HG03439 (cell line): ENCODE measurements around the gene CRYBG1.
A peak's percentile ranks its signal among the peaks of the same experiment; 100 is the strongest.

Experiments
- ATAC-seq: cut with Tn5 transposase; IDR thresholded peaks from one replicate; pipeline ENCODE4 v1.9.1; 2021; ENCODE audit warnings: mild to moderate bottlenecking, moderate library complexity; ENCODE audit not compliant: unreplicated experiment

CRYBG1 gene, protein sequence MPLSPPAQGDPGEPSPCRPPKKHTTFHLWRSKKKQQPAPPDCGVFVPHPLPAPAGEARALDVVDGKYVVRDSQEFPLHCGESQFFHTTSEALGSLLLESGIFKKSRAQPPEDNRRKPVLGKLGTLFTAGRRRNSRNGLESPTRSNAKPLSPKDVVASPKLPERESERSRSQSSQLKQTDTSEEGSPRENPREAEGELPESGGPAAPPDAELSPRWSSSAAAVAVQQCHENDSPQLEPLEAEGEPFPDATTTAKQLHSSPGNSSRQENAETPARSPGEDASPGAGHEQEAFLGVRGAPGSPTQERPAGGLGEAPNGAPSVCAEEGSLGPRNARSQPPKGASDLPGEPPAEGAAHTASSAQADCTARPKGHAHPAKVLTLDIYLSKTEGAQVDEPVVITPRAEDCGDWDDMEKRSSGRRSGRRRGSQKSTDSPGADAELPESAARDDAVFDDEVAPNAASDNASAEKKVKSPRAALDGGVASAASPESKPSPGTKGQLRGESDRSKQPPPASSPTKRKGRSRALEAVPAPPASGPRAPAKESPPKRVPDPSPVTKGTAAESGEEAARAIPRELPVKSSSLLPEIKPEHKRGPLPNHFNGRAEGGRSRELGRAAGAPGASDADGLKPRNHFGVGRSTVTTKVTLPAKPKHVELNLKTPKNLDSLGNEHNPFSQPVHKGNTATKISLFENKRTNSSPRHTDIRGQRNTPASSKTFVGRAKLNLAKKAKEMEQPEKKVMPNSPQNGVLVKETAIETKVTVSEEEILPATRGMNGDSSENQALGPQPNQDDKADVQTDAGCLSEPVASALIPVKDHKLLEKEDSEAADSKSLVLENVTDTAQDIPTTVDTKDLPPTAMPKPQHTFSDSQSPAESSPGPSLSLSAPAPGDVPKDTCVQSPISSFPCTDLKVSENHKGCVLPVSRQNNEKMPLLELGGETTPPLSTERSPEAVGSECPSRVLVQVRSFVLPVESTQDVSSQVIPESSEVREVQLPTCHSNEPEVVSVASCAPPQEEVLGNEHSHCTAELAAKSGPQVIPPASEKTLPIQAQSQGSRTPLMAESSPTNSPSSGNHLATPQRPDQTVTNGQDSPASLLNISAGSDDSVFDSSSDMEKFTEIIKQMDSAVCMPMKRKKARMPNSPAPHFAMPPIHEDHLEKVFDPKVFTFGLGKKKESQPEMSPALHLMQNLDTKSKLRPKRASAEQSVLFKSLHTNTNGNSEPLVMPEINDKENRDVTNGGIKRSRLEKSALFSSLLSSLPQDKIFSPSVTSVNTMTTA (N-terminal part only)

GRCh38 chr6:106360410-106360988, at the start of gene CRYBG1:
TSS of gene CRYBG1 (plus strand) at chr6:106360717. CDS start at chr6:106360909, 192 bp downstream.
- peak; percentile 64 for ATAC-seq

GRCh38 chr6:106315765-106316374, 44.6 kb upstream of the CRYBG1 start:
- no peak for ATAC-seq

DNA sequence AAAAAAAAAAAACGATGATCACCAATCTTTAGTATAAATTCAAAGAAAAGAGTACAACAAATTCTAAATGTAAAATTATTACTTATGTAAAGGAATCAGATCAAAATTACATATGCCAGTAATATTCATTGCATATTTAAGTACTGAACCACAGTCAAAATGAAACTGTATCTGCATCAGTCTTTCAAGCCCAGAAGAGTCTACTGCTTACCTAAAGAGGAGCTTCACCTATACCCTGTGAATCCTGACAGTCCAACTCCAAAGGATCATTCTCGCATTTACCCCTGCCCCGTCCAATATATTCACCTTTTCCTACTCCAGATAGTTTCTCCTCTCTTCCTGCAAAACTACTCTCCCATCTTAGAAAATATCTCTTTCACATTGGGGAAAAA, 44.1 kb upstream of the CRYBG1 start:
- ATAC-seq, result no peak

DNA sequence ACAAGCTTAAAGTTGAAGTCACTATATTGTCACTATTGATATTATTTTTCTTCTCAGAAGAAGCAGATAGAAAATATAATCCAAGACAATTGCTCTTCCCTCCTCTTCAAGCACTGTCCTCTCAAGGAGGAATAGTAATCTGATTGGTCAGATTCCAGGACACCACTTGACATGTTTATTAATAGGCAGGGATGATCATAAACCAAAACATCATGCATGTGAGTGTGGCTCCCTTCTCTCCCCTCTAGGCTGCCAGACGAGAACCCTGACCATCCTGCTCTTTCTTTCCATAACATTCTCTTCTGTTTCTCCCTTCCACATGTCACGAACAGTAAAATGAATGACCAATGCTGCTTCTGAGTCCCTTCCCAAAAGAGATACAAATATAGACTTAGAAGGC, 42.5 kb upstream of the CRYBG1 start:
- ATAC-seq, result no peak

- ATAC-seq, result no peak
Measured at GRCh38 chr6:106318851-106319250, 41.7 kb upstream of the CRYBG1 start.

- no peak for ATAC-seq
Measured at GRCh38 chr6:106321940-106322339, 38.6 kb upstream of the CRYBG1 start.

- ATAC-seq, result no peak
Measured at GRCh38 chr6:106324726-106325335, 35.7 kb upstream of the CRYBG1 start.

DNA sequence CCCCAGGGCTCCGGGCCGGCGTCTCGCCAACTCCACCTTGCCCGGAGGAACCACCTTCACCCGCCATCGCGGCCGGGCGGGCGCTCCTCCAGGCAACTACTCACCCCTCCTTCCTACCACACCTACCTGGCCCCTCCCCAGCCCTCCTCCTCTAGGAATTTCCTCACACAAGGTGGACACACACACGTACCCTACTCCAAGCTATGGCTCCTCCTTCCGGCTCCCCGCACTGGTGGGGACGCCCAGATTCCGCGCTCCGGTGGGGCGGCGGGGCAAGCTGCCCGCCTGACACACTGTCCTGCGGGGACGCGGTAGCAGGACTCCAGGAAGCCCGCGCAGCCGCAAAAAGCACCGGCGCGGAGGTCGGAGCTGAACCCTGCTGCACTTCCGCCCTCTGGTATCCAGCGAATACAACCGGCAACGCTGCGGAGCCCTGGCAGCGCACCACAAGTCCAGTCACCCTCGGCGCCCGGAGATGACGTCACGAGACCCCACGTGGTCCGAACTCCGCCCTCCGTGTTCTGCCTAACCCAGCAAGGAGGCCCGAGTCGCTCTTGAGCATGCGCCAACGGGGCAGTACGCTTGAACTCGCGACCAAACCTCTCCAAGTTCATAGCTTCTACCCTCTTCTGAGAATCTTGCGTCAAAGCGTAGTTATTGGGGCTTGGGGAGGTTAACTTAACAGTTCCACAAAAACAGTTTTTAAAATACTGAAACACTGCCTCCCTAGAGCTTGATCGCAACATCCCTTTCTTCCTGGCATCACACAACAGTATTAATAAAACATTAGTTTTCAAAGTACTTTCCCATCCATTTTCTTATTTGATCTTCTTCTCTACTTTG, 35.0 kb upstream of the CRYBG1 start, which contains the start of gene ATG5:
ATG5 (minus strand) TSS at position 425 of the 843 bp plus-strand sequence. CDS start 9,552 bp downstream, outside the sequence.
- peak; percentile 95 for ATAC-seq

- ATAC-seq, result no peak
Measured at GRCh38 chr6:106334646-106335448, 25.7 kb upstream of the CRYBG1 start.

- ATAC-seq, result peak; percentile 64
Measured at GRCh38 chr6:106339334-106340029, 21.0 kb upstream of the CRYBG1 start.

DNA sequence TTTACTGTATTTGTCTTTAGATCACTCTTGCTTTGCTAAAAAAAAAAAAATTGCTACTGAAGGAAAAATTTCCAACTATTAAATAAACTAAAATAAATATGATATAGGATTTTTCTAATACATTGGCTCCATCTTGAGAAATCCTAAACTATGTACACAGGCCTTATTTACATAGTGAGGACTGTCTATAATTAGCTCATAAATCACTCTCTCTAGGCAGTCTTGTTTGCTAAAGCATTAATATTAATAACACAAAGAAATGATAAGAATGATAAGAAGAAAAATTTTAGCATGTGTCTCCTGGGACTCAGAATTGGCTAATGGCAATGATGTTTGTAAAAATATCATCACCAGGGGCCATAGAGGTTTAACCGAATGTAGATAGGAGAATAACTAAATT, 13.3 kb upstream of the CRYBG1 start:
- no peak for ATAC-seq

- ATAC-seq, result no peak
Measured at GRCh38 chr6:106356378-106356777, 4.1 kb upstream of the CRYBG1 start.

- no peak for ATAC-seq
Measured at GRCh38 chr6:106359959-106360409, 533 bp upstream of the CRYBG1 start.

DNA sequence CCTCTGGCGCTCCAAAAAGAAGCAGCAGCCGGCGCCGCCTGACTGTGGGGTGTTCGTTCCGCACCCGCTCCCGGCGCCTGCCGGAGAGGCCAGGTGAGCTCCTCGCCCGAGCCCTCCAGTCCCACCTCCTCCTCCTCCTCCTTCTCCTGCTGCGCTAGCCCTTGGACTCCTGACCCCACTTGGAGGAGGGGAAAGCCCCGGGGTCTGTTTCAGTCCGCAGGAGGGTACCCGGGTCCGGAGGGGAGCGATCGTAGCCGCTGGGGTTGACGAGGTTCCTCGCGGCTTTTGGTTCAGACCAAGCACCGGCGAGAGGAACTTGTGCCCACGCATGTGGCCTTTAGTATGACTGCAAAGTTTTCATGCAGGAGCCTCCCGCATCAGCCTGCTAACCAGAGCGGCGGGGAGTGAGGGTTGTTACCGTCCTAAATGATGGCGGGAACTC, 493 bp downstream of the CRYBG1 start:
- ATAC-seq, result peak; percentile 34

GRCh38 chr6:106363401-106364138, 3.1 kb downstream of the CRYBG1 start:
- ATAC-seq, result no peak

DNA sequence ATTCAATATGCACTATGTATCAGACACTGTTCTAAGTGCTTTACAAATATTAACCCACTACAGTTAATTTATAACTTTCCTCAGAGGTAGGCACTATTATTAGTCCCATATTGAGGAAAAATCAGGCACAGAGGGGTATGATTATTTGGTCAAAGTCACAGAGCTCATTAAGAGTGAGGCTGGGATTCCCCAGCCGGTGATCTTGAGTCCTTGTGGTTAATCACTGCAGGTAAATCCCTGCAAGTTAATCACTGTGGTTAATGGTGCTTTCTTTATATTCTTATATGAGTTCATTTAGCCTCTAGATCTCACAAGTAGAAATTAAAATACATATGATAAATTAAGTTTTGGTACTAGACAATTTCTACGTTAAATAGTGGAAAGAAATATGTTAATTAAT, 9.2 kb downstream of the CRYBG1 start:
- no peak for ATAC-seq

- ATAC-seq, result no peak
Measured at GRCh38 chr6:106370639-106371038, 10.1 kb downstream of the CRYBG1 start.
